WTC11 (cell line): ENCODE results near the gene CLDN7. TPM values are rescaled to one million over a fixed set of nuclear protein-coding genes. Genes with fewer than 3 reads are reported as not detected.

Experiments
- CBFB ChIP-seq: sonication (generic); formaldehyde crosslinking; IDR thresholded peaks from 2 replicates; pipeline ENCODE4 v1.8.1; 2022; ENCODE audit warnings: mild to moderate bottlenecking, low read depth, missing genetic modification reagents
- EMX1 ChIP-seq: fragments of 250-450 bp; sonication (Bioruptor Pico); IDR thresholded peaks from 2 replicates; pipeline ENCODE4 v1.8.0; 2021; ENCODE audit warnings: mild to moderate bottlenecking
- ESRRA ChIP-seq: sonication (generic); formaldehyde crosslinking; IDR thresholded peaks from 2 replicates; pipeline ENCODE4 v1.8.1; 2022; ENCODE audit warnings: mild to moderate bottlenecking, missing genetic modification reagents, borderline replicate concordance
- FOXK1 ChIP-seq: sonication (generic); formaldehyde crosslinking; IDR thresholded peaks from 2 replicates; pipeline ENCODE4 v1.8.0; 2022; ENCODE audit warnings: mild to moderate bottlenecking, moderate library complexity, missing genetic modification reagents
- FOXP4 ChIP-seq: sonication (generic); formaldehyde crosslinking; IDR thresholded peaks from 2 replicates; pipeline ENCODE4 v1.8.0; 2022; ENCODE audit warnings: mild to moderate bottlenecking, missing genetic modification reagents
- GABPB1 ChIP-seq: sonication (generic); formaldehyde crosslinking; IDR thresholded peaks from 2 replicates; pipeline ENCODE4 v1.8.1; 2023; ENCODE audit warnings: mild to moderate bottlenecking, missing genetic modification reagents
- KAT7 ChIP-seq: sonication (generic); formaldehyde crosslinking; IDR thresholded peaks from 2 replicates; pipeline ENCODE4 v1.8.1; 2023; ENCODE audit warnings: missing genetic modification reagents, mild to moderate bottlenecking, borderline replicate concordance
- MXD4 ChIP-seq: fragments of 250-450 bp; sonication (Bioruptor Pico); IDR thresholded peaks from 2 replicates; pipeline ENCODE4 v1.8.0; 2021; ENCODE audit warnings: mild to moderate bottlenecking, moderate library complexity, borderline replicate concordance
- NFATC4 ChIP-seq: fragments of 250-450 bp; sonication (Bioruptor Pico); IDR thresholded peaks from 2 replicates; pipeline ENCODE4 v1.9.0; 2021; ENCODE audit warnings: mild to moderate bottlenecking
- NFYB ChIP-seq: sonication (generic); formaldehyde crosslinking; conservative IDR thresholded peaks from 2 replicates; pipeline ENCODE4 v1.8.0; 2022; ENCODE audit warnings: low read depth, missing genetic modification reagents
- NR1H2 ChIP-seq: sonication (generic); formaldehyde crosslinking; IDR thresholded peaks from 2 replicates; pipeline ENCODE4 v1.9.0; 2021; ENCODE audit warnings: mild to moderate bottlenecking, moderate library complexity, missing genetic modification reagents
- NR2C2 ChIP-seq: sonication (generic); formaldehyde crosslinking; IDR thresholded peaks from 2 replicates; pipeline ENCODE4 v1.8.0; 2022; ENCODE audit warnings: mild to moderate bottlenecking, missing genetic modification reagents
- OVOL2 ChIP-seq: fragments of 250-450 bp; sonication (Bioruptor Pico); IDR thresholded peaks from 2 replicates; pipeline ENCODE4 v1.9.0; 2021; ENCODE audit warnings: mild to moderate bottlenecking, borderline replicate concordance
- PRRX2 ChIP-seq: fragments of 250-450 bp; sonication (Bioruptor Pico); IDR thresholded peaks from 2 replicates; pipeline ENCODE4 v1.8.0; 2021; ENCODE audit warnings: mild to moderate bottlenecking
- USF2 ChIP-seq: sonication (generic); formaldehyde crosslinking; IDR thresholded peaks from 2 replicates; pipeline ENCODE4 v1.8.1; 2023; ENCODE audit warnings: mild to moderate bottlenecking, missing genetic modification reagents, moderate library complexity
- ZNF138 ChIP-seq: sonication (generic); formaldehyde crosslinking; conservative IDR thresholded peaks from 2 replicates; pipeline ENCODE4 v1.8.1; 2022; ENCODE audit warnings: mild to moderate bottlenecking, moderate library complexity, missing genetic modification reagents
- ZNF232 ChIP-seq: sonication (generic); formaldehyde crosslinking; IDR thresholded peaks from 2 replicates; pipeline ENCODE4 v1.8.0; 2022; ENCODE audit warnings: mild to moderate bottlenecking, missing genetic modification reagents
- ZNF416 ChIP-seq: fragments of 250-450 bp; sonication (Bioruptor Pico); IDR thresholded peaks from 2 replicates; pipeline ENCODE4 v1.9.0; 2021; ENCODE audit warnings: mild to moderate bottlenecking, inconsistent platforms
- ZNF512 ChIP-seq: sonication (generic); formaldehyde crosslinking; IDR thresholded peaks from 2 replicates; pipeline ENCODE4 v1.8.1; 2022; ENCODE audit warnings: missing genetic modification reagents, borderline replicate concordance
- ZNF671 ChIP-seq: fragments of 250-450 bp; sonication (Bioruptor Pico); IDR thresholded peaks from 2 replicates; pipeline ENCODE4 v1.8.0; 2021; ENCODE audit warnings: mild to moderate bottlenecking
- total RNA-seq: library from RNA; stranded (reverse); gene quantifications from 3 replicates; pipeline ENCODE4 v1.2.3, GENCODE V29; 2021
- TF ChIP-seq, protein P1 (sequence below): fragments of 250-450 bp; sonication (Bioruptor Pico); IDR thresholded peaks from 2 replicates; pipeline ENCODE4 v1.9.0; 2021; ENCODE audit warnings: moderate library complexity, mild to moderate bottlenecking, inconsistent platforms, borderline replicate concordance
- TF ChIP-seq, protein P2 (sequence below): sonication (generic); formaldehyde crosslinking; IDR thresholded peaks from 2 replicates; pipeline ENCODE4 v1.8.0; 2023; ENCODE audit warnings: missing genetic modification reagents, mild to moderate bottlenecking, borderline replicate concordance
- TF ChIP-seq, protein P3 (sequence below): fragments of 250-450 bp; sonication (Bioruptor Pico); IDR thresholded peaks from 2 replicates; pipeline ENCODE4 v1.9.0; 2021; ENCODE audit warnings: mild to moderate bottlenecking
- TF ChIP-seq, protein P4 (sequence below): fragments of 250-450 bp; sonication (Bioruptor Pico); IDR thresholded peaks from 2 replicates; pipeline ENCODE4 v1.8.0; 2021; ENCODE audit warnings: mild to moderate bottlenecking
- TF ChIP-seq, protein P5 (sequence below): sonication (generic); formaldehyde crosslinking; IDR thresholded peaks from 2 replicates; pipeline ENCODE4 v1.8.1; 2022; ENCODE audit warnings: mild to moderate bottlenecking, missing genetic modification reagents, moderate library complexity, borderline replicate concordance

The CLDN7 gene
- total RNA-seq, 1 experiment from 2014 or later = 136 TPM

- no peak for TF ChIP-seq NFATC4 (CRISPR knock-in tag)
- no peak for TF ChIP-seq ZNF512 (CRISPR knock-in tag)
- TF ChIP-seq, protein P1, sequence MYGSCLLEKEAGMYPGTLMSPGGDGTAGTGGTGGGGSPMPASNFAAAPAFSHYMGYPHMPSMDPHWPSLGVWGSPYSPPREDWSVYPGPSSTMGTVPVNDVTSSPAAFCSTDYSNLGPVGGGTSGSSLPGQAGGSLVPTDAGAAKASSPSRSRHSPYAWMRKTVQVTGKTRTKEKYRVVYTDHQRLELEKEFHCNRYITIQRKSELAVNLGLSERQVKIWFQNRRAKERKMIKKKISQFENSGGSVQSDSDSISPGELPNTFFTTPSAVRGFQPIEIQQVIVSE (CRISPR knock-in tag) = no peak
- no peak for TF ChIP-seq ESRRA
- no peak for TF ChIP-seq CBFB (CRISPR knock-in tag)
- TF ChIP-seq GABPB1 (CRISPR knock-in tag) = no peak
- no peak for TF ChIP-seq NFYB (CRISPR knock-in tag)
- TF ChIP-seq, protein P2, sequence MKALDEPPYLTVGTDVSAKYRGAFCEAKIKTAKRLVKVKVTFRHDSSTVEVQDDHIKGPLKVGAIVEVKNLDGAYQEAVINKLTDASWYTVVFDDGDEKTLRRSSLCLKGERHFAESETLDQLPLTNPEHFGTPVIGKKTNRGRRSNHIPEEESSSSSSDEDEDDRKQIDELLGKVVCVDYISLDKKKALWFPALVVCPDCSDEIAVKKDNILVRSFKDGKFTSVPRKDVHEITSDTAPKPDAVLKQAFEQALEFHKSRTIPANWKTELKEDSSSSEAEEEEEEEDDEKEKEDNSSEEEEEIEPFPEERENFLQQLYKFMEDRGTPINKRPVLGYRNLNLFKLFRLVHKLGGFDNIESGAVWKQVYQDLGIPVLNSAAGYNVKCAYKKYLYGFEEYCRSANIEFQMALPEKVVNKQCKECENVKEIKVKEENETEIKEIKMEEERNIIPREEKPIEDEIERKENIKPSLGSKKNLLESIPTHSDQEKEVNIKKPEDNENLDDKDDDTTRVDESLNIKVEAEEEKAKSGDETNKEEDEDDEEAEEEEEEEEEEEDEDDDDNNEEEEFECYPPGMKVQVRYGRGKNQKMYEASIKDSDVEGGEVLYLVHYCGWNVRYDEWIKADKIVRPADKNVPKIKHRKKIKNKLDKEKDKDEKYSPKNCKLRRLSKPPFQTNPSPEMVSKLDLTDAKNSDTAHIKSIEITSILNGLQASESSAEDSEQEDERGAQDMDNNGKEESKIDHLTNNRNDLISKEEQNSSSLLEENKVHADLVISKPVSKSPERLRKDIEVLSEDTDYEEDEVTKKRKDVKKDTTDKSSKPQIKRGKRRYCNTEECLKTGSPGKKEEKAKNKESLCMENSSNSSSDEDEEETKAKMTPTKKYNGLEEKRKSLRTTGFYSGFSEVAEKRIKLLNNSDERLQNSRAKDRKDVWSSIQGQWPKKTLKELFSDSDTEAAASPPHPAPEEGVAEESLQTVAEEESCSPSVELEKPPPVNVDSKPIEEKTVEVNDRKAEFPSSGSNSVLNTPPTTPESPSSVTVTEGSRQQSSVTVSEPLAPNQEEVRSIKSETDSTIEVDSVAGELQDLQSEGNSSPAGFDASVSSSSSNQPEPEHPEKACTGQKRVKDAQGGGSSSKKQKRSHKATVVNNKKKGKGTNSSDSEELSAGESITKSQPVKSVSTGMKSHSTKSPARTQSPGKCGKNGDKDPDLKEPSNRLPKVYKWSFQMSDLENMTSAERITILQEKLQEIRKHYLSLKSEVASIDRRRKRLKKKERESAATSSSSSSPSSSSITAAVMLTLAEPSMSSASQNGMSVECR (CRISPR knock-in tag) = peak; percentile 80; the same call in 1 of the 2 replicates
- TF ChIP-seq FOXP4 (CRISPR knock-in tag) = no peak
- TF ChIP-seq, protein P3, sequence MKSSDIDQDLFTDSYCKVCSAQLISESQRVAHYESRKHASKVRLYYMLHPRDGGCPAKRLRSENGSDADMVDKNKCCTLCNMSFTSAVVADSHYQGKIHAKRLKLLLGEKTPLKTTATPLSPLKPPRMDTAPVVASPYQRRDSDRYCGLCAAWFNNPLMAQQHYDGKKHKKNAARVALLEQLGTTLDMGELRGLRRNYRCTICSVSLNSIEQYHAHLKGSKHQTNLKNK (CRISPR knock-in tag) = no peak
- no peak for TF ChIP-seq FOXK1 (CRISPR knock-in tag)
- peak; percentile 69; the same call in 1 of the 2 replicates for TF ChIP-seq ZNF232
- peak; percentile 55; the same call in 1 of the 2 replicates for TF ChIP-seq USF2 (CRISPR knock-in tag)
- TF ChIP-seq OVOL2 (CRISPR knock-in tag) = no peak
- TF ChIP-seq ZNF138 (CRISPR knock-in tag) = no peak
- no peak for TF ChIP-seq ZNF671 (CRISPR knock-in tag)
- TF ChIP-seq, protein P4, sequence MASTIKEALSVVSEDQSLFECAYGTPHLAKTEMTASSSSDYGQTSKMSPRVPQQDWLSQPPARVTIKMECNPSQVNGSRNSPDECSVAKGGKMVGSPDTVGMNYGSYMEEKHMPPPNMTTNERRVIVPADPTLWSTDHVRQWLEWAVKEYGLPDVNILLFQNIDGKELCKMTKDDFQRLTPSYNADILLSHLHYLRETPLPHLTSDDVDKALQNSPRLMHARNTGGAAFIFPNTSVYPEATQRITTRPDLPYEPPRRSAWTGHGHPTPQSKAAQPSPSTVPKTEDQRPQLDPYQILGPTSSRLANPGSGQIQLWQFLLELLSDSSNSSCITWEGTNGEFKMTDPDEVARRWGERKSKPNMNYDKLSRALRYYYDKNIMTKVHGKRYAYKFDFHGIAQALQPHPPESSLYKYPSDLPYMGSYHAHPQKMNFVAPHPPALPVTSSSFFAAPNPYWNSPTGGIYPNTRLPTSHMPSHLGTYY (CRISPR knock-in tag) = no peak
- TF ChIP-seq NR1H2 (CRISPR knock-in tag) = no peak
- TF ChIP-seq EMX1 (CRISPR knock-in tag) = no peak
- no peak for TF ChIP-seq PRRX2 (CRISPR knock-in tag)
- TF ChIP-seq MXD4 = no peak
- no peak for TF ChIP-seq NR2C2 (CRISPR knock-in tag)
- TF ChIP-seq ZNF416 = no peak
- no peak for TF ChIP-seq KAT7 (CRISPR knock-in tag)
- TF ChIP-seq, protein P5, sequence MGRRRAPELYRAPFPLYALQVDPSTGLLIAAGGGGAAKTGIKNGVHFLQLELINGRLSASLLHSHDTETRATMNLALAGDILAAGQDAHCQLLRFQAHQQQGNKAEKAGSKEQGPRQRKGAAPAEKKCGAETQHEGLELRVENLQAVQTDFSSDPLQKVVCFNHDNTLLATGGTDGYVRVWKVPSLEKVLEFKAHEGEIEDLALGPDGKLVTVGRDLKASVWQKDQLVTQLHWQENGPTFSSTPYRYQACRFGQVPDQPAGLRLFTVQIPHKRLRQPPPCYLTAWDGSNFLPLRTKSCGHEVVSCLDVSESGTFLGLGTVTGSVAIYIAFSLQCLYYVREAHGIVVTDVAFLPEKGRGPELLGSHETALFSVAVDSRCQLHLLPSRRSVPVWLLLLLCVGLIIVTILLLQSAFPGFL (CRISPR knock-in tag) = no peak
Measured at GRCh38 chr17:7280519-7281073, 18.3 kb upstream of the CLDN7 start (continued).
